Brain microvascular endothelial cell (primary cell): ENCODE measurements around the gene MCFD2.
A peak's percentile ranks its signal among the peaks of the same experiment; 100 is the strongest.
"Not testable (repeated sequence)": the region's sequence is repeated elsewhere in the genome, so short reads cannot be mapped to it uniquely, and the experiment has no call there.

ENCODE experiments used
- DNase-seq: peaks from one replicate; pipeline ENCODE4 v3.0.0-alpha.2; 2020
- H3K27ac ChIP-seq: fragments of 250-450 bp; sonication (Bioruptor Pico); 2 replicates; pipeline ENCODE4 v1.5.1; 2020; ENCODE audit warnings: mild to moderate bottlenecking, moderate library complexity
- H3K27me3 ChIP-seq: fragments of 250-450 bp; sonication (Bioruptor Pico); replicated peaks from 2 replicates; pipeline ENCODE4 v1.5.1; 2020; ENCODE audit warnings: mild to moderate bottlenecking
- H3K36me3 ChIP-seq: fragments of 250-450 bp; sonication (Bioruptor Pico); replicated peaks from 2 replicates; pipeline ENCODE4 v1.5.1; 2020; ENCODE audit warnings: mild to moderate bottlenecking
- H3K4me3 ChIP-seq: 2 replicates; pipeline ENCODE4 v1.5.1; 2011; ENCODE audit warnings: low read depth, mild to moderate bottlenecking, control low read depth, low read length, moderate library complexity
- in situ Hi-C: cut with HindIII; loops from 2 replicates; pipeline ENCODE4 v1.10.0; 2017; ENCODE audit warnings: low sequenced_read_pairs, low pct_ligation_motif_present
- TF ChIP-seq, protein P1 (sequence below): IDR thresholded peaks from 2 replicates; pipeline ENCODE4 v1.5.1; 2011; ENCODE audit warnings: low read depth, mild to moderate bottlenecking, moderate library complexity, low read length, control low read depth, inconsistent platforms; ENCODE audit errors: missing control alignments

MCFD2 gene

GRCh38 chr2:46915811-46916630, 415 bp upstream of the MCFD2 start:
- in situ Hi-C loops = no loop called here
- TF ChIP-seq, protein P1, sequence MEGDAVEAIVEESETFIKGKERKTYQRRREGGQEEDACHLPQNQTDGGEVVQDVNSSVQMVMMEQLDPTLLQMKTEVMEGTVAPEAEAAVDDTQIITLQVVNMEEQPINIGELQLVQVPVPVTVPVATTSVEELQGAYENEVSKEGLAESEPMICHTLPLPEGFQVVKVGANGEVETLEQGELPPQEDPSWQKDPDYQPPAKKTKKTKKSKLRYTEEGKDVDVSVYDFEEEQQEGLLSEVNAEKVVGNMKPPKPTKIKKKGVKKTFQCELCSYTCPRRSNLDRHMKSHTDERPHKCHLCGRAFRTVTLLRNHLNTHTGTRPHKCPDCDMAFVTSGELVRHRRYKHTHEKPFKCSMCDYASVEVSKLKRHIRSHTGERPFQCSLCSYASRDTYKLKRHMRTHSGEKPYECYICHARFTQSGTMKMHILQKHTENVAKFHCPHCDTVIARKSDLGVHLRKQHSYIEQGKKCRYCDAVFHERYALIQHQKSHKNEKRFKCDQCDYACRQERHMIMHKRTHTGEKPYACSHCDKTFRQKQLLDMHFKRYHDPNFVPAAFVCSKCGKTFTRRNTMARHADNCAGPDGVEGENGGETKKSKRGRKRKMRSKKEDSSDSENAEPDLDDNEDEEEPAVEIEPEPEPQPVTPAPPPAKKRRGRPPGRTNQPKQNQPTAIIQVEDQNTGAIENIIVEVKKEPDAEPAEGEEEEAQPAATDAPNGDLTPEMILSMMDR = no peak
- peak overlapping the region; percentile 89 for H3K4me3 ChIP-seq

DNA sequence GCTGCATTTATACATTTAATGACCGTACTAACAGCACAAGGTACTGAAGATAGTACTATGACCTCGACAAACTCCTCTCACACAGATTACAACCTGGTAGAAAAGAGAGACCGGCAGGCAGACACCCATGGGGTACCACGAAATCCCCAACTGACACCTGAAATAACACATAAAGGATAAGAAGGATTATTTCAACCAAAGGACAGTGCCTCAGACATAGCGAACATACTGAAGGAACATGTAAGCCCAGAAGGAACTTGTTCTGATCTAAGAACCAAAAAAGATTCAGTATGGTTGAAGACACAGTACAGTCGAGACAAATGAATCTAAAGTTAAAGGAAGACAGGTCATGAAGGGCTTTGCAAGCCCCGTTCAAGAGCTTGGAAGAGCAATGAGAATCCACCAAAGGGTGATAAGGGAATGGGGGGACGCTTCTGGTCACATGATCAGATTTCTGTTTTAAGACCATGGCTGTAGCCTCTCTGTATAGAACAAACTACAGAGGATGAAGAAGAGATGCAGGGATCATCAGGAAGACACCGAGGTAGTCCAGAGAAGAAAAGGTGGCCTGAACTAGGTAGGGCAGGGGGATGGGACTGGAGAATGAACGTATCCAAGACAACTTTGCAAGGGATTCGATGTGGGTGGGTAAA, 902 bp downstream of the MCFD2 start:
- H3K4me3 ChIP-seq = peak overlapping the region; percentile 89
- no peak for DNase-seq
- H3K36me3 ChIP-seq = peaks cover 8% of the 10 kb centered on the region
- TF ChIP-seq, protein P1 = no peak
- in situ Hi-C loops = no loop called here
- peak overlapping the region; percentile 89 for H3K27ac ChIP-seq
- no peaks in the 10 kb centered on the region for H3K27me3 ChIP-seq

More at GRCh38 chr2:46915811-46916630, 415 bp upstream of the MCFD2 start:
- peak; percentile 86 for DNase-seq
- Histone ChIP-seq H3K27me3 (no peaks in the 10 kb centered on the region), H3K36me3 (peaks cover 4% of the 10 kb centered on the region), H3K27ac (peak overlapping the region; percentile 89)

DNA sequence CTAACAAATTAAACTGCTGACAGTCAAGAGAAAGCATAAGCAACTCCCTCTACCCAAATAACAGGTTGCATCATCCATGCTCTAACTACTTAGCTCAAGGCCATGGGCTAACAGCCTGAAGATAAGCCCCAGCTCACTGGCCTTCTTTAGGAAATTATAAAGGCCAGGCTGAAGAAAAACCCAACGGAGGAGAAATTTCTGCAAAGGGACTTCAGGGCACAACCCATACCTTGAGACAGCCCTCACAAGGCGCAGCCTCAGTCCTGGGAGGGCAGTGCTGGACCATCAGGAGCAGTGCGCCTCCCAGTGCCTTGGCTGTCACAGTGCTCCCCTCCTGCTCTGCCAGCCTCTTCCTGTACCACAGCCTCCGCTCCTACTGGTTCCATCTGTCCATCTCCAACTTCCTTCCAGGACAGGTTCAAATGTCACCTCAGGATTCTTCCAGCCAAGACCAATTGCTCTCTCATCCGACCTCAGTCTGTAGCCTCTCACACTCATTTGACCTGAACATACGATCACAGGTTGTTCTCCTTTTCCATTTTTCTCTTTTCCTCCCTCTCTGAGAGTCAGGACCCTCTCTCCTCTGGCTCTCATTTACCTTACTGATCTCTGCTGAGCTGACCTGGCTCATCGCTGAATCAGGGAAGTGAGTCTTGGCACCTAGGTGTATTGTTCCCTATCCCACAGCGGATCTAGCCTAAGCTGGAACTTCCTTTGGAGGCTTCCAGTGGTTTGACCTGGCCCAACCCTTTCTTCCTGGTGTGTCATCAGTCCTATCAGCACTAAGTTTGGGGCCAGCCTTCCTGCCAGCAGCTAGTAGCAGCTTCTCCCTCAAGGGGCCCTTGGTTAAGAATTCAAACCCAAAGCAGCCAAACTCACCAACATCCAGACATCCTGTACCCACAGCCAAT, 1.9 kb downstream of the MCFD2 start:
- DNase-seq = peak; percentile 69
- peak overlapping the region; percentile 89 for H3K27ac ChIP-seq
- TF ChIP-seq, protein P1 = peak; percentile 8
- peaks cover 17% of the 10 kb centered on the region for H3K36me3 ChIP-seq
- no peaks in the 10 kb centered on the region for H3K27me3 ChIP-seq
- in situ Hi-C loops = no loop called here
- H3K4me3 ChIP-seq = peak overlapping the region; percentile 89

GRCh38 chr2:46909771-46910419, 5.7 kb downstream of the MCFD2 start:
- H3K36me3 ChIP-seq = peaks cover 49% of the 10 kb centered on the region

GRCh38 chr2:46909150-46909549, 6.5 kb downstream of the MCFD2 start:
- peak overlapping the region; percentile 32 for H3K27ac ChIP-seq
- H3K36me3 ChIP-seq = peaks cover 55% of the 10 kb centered on the region
- TF ChIP-seq, protein P1 = no peak
- H3K4me3 ChIP-seq = no peak overlapping the region
- H3K27me3 ChIP-seq = no peaks in the 10 kb centered on the region
- in situ Hi-C loops = no loop called here
- DNase-seq = no peak

More at GRCh38 chr2:46909771-46910419, 5.7 kb downstream of the MCFD2 start:
- DNase-seq = peak; percentile 89
- H3K27me3 ChIP-seq = no peaks in the 10 kb centered on the region
- no peak overlapping the region for H3K4me3 ChIP-seq
- TF ChIP-seq, protein P1 = no peak
- in situ Hi-C loops = no loop called here
- peak overlapping the region; percentile 32 for H3K27ac ChIP-seq

GRCh38 chr2:46904908-46905678, 10.5 kb downstream of the MCFD2 start:
- peaks cover 56% of the 10 kb centered on the region for H3K36me3 ChIP-seq
- H3K27me3 ChIP-seq, in situ Hi-C loops, H3K27ac ChIP-seq, DNase-seq, H3K4me3 ChIP-seq: not testable (repeated sequence)

DNA sequence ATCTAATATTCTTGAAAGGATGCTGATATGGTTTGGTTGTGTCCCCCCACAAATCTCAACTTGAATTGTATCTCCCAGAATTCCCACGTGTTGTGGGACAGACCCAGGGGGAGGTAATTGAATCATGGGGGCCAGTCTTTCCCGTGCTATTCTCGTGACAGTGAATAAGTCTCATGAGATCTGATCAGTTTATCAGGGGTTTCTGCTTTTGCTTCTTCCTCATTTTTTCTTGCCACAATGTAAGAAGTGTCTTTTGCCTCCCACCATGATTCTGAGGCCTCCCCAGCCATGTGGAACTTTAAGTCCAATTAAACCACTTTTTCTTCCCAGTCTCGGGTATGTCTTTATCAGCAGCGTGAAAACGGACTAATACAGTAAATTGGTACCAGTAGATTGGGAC, 12.6 kb downstream of the MCFD2 start:
- DNase-seq, H3K4me3 ChIP-seq, H3K27me3 ChIP-seq, H3K27ac ChIP-seq, in situ Hi-C loops: not testable (repeated sequence)
- H3K36me3 ChIP-seq = peaks cover 41% of the 10 kb centered on the region
